Endodermal cell (in vitro differentiated cells): ENCODE data around the gene NAP1L1. TPM values are rescaled to one million over a fixed set of nuclear protein-coding genes. Genes with fewer than 3 reads are reported as not detected.

Experiments
- DNase-seq: peaks from one replicate; pipeline ENCODE4 v3.0.0-alpha.2; 2017
- H3K27ac ChIP-seq: 2 replicates; pipeline ENCODE4 v1.5.1; 2013; ENCODE audit warnings: mild to moderate bottlenecking, low read depth, low read length, moderate library complexity
- H3K27me3 ChIP-seq: 2 replicates; pipeline ENCODE4 v1.6.1; 2013; ENCODE audit warnings: mild to moderate bottlenecking, low read length, moderate library complexity; ENCODE audit not compliant: insufficient read depth, control insufficient read depth, poor library complexity, severe bottlenecking
- H3K36me3 ChIP-seq: 2 replicates; pipeline ENCODE4 v1.7.0; 2013; ENCODE audit warnings: mild to moderate bottlenecking, low read length, moderate library complexity; ENCODE audit not compliant: control insufficient read depth, insufficient read depth
- H3K4me1 ChIP-seq: one replicate; pipeline ENCODE4 v1.7.0; 2013; ENCODE audit warnings: low read length; ENCODE audit not compliant: control insufficient read depth, insufficient read depth
- H3K4me3 ChIP-seq: 2 replicates; pipeline ENCODE4 v1.5.1; 2013; ENCODE audit warnings: mild to moderate bottlenecking, low read length, moderate library complexity
- H3K9ac ChIP-seq: 2 replicates; pipeline ENCODE4 v1.6.1; 2013; ENCODE audit warnings: mild to moderate bottlenecking, low read length, moderate library complexity; ENCODE audit not compliant: poor library complexity, severe bottlenecking; ENCODE audit errors: extremely low read depth
- H3K9me3 ChIP-seq: 2 replicates; pipeline ENCODE4 v1.6.1; 2013; ENCODE audit warnings: mild to moderate bottlenecking, low read length, moderate library complexity; ENCODE audit not compliant: control insufficient read depth
- H3K27ac Mint-ChIP-seq: 2 replicates; pipeline ENCODE4 v1.8.0; 2020; ENCODE audit warnings: mixed read lengths
- H3K27me3 Mint-ChIP-seq: 2 replicates; pipeline ENCODE4 v1.8.0; 2021; ENCODE audit warnings: mild to moderate bottlenecking, mixed read lengths; ENCODE audit not compliant: insufficient read depth
- H3K36me3 Mint-ChIP-seq: 2 replicates; pipeline ENCODE4 v1.8.0; 2020; ENCODE audit warnings: low read depth, mixed read lengths
- H3K4me1 Mint-ChIP-seq: 2 replicates; pipeline ENCODE4 v1.8.0; 2020; ENCODE audit warnings: mixed read lengths
- H3K4me3 Mint-ChIP-seq: 2 replicates; pipeline ENCODE4 v1.8.0; 2020; ENCODE audit warnings: mild to moderate bottlenecking, moderate library complexity, mixed read lengths
- H3K9me3 Mint-ChIP-seq: 2 replicates; pipeline ENCODE4 v1.8.0; 2020; ENCODE audit warnings: mild to moderate bottlenecking, mixed read lengths
- CTCF ChIP-seq: fragments of 200-600 bp; sonication (generic); conservative IDR thresholded peaks from 2 replicates; pipeline ENCODE4 v1.5.0; 2021; ENCODE audit warnings: antibody characterized with exemption, mild to moderate bottlenecking
- WGBS, 2 experiments: methylation state at CpG; one replicate each; pipeline versions ENCODE4 v1.1.5 to v1.1.7; 2013; ENCODE audit warnings: missing lambda C conversion rate in 2 of 2, mixed read lengths in 1 of 2; ENCODE audit not compliant: insufficient coverage in 1 of 2, insufficient read length in 1 of 2; 5-methylcytosine and 5-hydroxymethylcytosine counted together
- total RNA-seq, 2 donors: library from RNA; stranded (reverse); fragmentation: NEBNext Ultra II Directional in 1 of 2; extraction: Animal tissue kit (Norgen Biotek cat#: 25700) in 1 of 2; gene quantifications; 2 replicates in 1 of 2; 3 replicates in 1 of 2; pipeline ENCODE4 v1.2.1, GENCODE V29; 2021

Gene NAP1L1
- total RNA-seq, 2 donors from 2014 or later: 711 to 829 TPM

GRCh38 chr12:76022506-76022905, 62.0 kb downstream of the NAP1L1 start:
- Mint-ChIP-seq H3K27ac (no peak overlapping the region), H3K9me3 (no peaks in the 10 kb centered on the region)

GRCh38 chr12:76020731-76021672, 63.5 kb downstream of the NAP1L1 start:
- H3K4me1 Mint-ChIP-seq: peaks cover 37% of the 10 kb centered on the region
- no peaks in the 10 kb centered on the region for H3K9me3 Mint-ChIP-seq
- H3K27ac Mint-ChIP-seq: peak overlapping the region; percentile 74
- DNase-seq: no peak
- H3K4me1 ChIP-seq: peaks cover 12% of the 10 kb centered on the region
- no peak overlapping the region for H3K9ac ChIP-seq
- H3K27me3 Mint-ChIP-seq: no peaks in the 10 kb centered on the region
- WGBS, 2 experiments: 89% methylated on average over 13 to 15 of the region's 15 CpGs
- no peaks in the 10 kb centered on the region for H3K36me3 ChIP-seq
- no peak overlapping the region for H3K4me3 ChIP-seq
- no peaks in the 10 kb centered on the region for H3K9me3 ChIP-seq
- no peak overlapping the region for H3K27ac ChIP-seq
- H3K27me3 ChIP-seq: no peaks in the 10 kb centered on the region
- no peak for TF ChIP-seq CTCF
- H3K36me3 Mint-ChIP-seq: no peaks in the 10 kb centered on the region
- H3K4me3 Mint-ChIP-seq: no peak overlapping the region

More at GRCh38 chr12:76022506-76022905, 62.0 kb downstream of the NAP1L1 start:
- no peak for TF ChIP-seq CTCF
- Histone ChIP-seq H3K27me3 (no peaks in the 10 kb centered on the region), H3K9ac (no peak overlapping the region), H3K4me3 (no peak overlapping the region), H3K4me1 (peaks cover 12% of the 10 kb centered on the region), H3K27ac (no peak overlapping the region), H3K9me3 (no peaks in the 10 kb centered on the region), H3K36me3 (no peaks in the 10 kb centered on the region)
- Mint-ChIP-seq H3K36me3 (peaks cover 2% of the 10 kb centered on the region), H3K27me3 (no peaks in the 10 kb centered on the region), H3K4me3 (no peak overlapping the region), H3K4me1 (peaks cover 35% of the 10 kb centered on the region)
- DNase-seq: no peak
- WGBS, 2 experiments: 89 to 91% methylated on average over 1 to 3 of the region's 3 CpGs

GRCh38 chr12:76020281-76020680, 64.2 kb downstream of the NAP1L1 start:
- H3K27ac Mint-ChIP-seq: peak overlapping the region; percentile 74
- no peaks in the 10 kb centered on the region for H3K36me3 Mint-ChIP-seq

More at GRCh38 chr12:76020281-76020680, 64.2 kb downstream of the NAP1L1 start:
- H3K9me3 ChIP-seq: no peaks in the 10 kb centered on the region
- DNase-seq: peak; percentile 84
- WGBS, 2 experiments: 75 to 76% methylated on average over 1 to 5 of the region's 5 CpGs
- H3K27me3 Mint-ChIP-seq: peaks cover 2% of the 10 kb centered on the region
- H3K9me3 Mint-ChIP-seq: no peaks in the 10 kb centered on the region
- no peaks in the 10 kb centered on the region for H3K36me3 ChIP-seq
- H3K27ac ChIP-seq: no peak overlapping the region
- peaks cover 33% of the 10 kb centered on the region for H3K4me1 Mint-ChIP-seq
- no peak overlapping the region for H3K4me3 ChIP-seq
- H3K4me1 ChIP-seq: peaks cover 12% of the 10 kb centered on the region
- peaks cover 5% of the 10 kb centered on the region for H3K27me3 ChIP-seq
- no peak overlapping the region for H3K4me3 Mint-ChIP-seq
- no peak for TF ChIP-seq CTCF
- H3K9ac ChIP-seq: no peak overlapping the region
